Measurements from ENCODE around the gene RBFA. TPM values are rescaled to one million over a fixed set of nuclear protein-coding genes. Genes with fewer than 3 reads are reported as not detected.

The RBFA gene
- total and polyA plus RNA-seq, 2 of the 13 experiments (the other 11 are each of a cell fraction or from before 2014, with no cell fraction given) = 29.7 to 42.4 TPM

- TF ChIP-seq NONO (IDR thresholded peaks at IDR 0.05) (no peak), NONO (CRISPR knock-in tag; conservative IDR thresholded peaks at IDR 0.05) (peak; percentile 44; the same call in 1 of the 2 replicates), BHLHE40 (IDR thresholded peaks at IDR 0.05; ENCODE audit: low read length) (peak; percentile 46; the same call in 1 of the 2 replicates), HDAC1 (CRISPR knock-in tag; IDR thresholded peaks at IDR 0.05) (peak; percentile 51; the same call in 1 of the 2 replicates), ZNF580 (CRISPR knock-in tag; IDR thresholded peaks at IDR 0.05; ENCODE audit: borderline replicate concordance, low read depth) (0 out of 2 replicates have a peak, but pooled peaks have one; percentile 38), ZBTB38 (CRISPR knock-in tag; IDR thresholded peaks at IDR 0.05) (peak; percentile 58; the same call in 1 of the 2 replicates), BRD4 (CRISPR knock-in tag; IDR thresholded peaks at IDR 0.05) (no peak), ARNTL (CRISPR knock-in tag; IDR thresholded peaks at IDR 0.05) (no peak), ELF4 (CRISPR knock-in tag; IDR thresholded peaks at IDR 0.05; ENCODE audit: borderline replicate concordance) (no peak), EZH2 (conservative IDR thresholded peaks at IDR 0.05; ENCODE audit: low read depth, low read length) (no peak), ZBTB37 (CRISPR knock-in tag; IDR thresholded peaks at IDR 0.05) (no peak), RCOR2 (CRISPR knock-in tag; IDR thresholded peaks at IDR 0.05) (0 out of 2 replicates have a peak, but pooled peaks have one; percentile 38), SAP130 (CRISPR knock-in tag; IDR thresholded peaks at IDR 0.05; ENCODE audit: low read depth) (peak; percentile 85), MIXL1 (CRISPR knock-in tag; IDR thresholded peaks at IDR 0.05) (no peak), AFF4 (CRISPR knock-in tag; IDR thresholded peaks at IDR 0.05) (no peak), KDM5B (CRISPR knock-in tag; IDR thresholded peaks at IDR 0.05; ENCODE audit: borderline replicate concordance) (no peak), KDM5A (IDR thresholded peaks at IDR 0.05; ENCODE audit: borderline replicate concordance, low read length) (no peak), NRL (CRISPR knock-in tag; IDR thresholded peaks at IDR 0.05; ENCODE audit: borderline replicate concordance) (no peak), ATF2 (CRISPR knock-in tag; IDR thresholded peaks at IDR 0.05) (peak; percentile 34; the same call in 1 of the 2 replicates)
- TF ChIP-seq, protein P1, sequence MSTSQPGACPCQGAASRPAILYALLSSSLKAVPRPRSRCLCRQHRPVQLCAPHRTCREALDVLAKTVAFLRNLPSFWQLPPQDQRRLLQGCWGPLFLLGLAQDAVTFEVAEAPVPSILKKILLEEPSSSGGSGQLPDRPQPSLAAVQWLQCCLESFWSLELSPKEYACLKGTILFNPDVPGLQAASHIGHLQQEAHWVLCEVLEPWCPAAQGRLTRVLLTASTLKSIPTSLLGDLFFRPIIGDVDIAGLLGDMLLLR (CRISPR knock-in tag; IDR thresholded peaks at IDR 0.05) = no peak
- TF ChIP-seq, protein P2, sequence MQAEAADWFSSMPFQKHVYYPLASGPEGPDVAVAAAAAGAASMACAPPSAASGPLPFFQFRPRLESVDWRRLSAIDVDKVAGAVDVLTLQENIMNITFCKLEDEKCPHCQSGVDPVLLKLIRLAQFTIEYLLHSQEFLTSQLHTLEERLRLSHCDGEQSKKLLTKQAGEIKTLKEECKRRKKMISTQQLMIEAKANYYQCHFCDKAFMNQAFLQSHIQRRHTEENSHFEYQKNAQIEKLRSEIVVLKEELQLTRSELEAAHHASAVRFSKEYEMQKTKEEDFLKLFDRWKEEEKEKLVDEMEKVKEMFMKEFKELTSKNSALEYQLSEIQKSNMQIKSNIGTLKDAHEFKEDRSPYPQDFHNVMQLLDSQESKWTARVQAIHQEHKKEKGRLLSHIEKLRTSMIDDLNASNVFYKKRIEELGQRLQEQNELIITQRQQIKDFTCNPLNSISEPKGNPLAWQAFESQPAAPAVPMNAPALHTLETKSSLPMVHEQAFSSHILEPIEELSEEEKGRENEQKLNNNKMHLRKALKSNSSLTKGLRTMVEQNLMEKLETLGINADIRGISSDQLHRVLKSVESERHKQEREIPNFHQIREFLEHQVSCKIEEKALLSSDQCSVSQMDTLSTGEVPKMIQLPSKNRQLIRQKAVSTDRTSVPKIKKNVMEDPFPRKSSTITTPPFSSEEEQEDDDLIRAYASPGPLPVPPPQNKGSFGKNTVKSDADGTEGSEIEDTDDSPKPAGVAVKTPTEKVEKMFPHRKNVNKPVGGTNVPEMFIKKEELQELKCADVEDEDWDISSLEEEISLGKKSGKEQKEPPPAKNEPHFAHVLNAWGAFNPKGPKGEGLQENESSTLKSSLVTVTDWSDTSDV (CRISPR knock-in tag; IDR thresholded peaks at IDR 0.05) = no peak
Observed at GRCh38 chr18:79985172-79985571, 49.1 kb upstream of the RBFA start (continued).

Measured in HepG2 (cell line).